KMS-11 (cell line): Measurements from ENCODE around the gene AGPAT3.

Source experiments
- H2AFZ ChIP-seq: fragments of 200-600 bp; sonication (generic); 2 replicates; pipeline ENCODE4 v1.6.1; 2016; ENCODE audit warnings: antibody characterized with exemption, mixed run types, low read depth
- H3K27ac ChIP-seq: fragments of 200-600 bp; sonication (generic); 2 replicates; pipeline ENCODE4 v1.6.1; 2016; ENCODE audit warnings: mild to moderate bottlenecking, mixed run types
- H3K27me3 ChIP-seq: fragments of 200-600 bp; sonication (generic); 2 replicates; pipeline ENCODE4 v1.6.1; 2017; ENCODE audit warnings: mild to moderate bottlenecking, low read depth, mixed run types, moderate library complexity; ENCODE audit not compliant: insufficient read depth
- H3K36me3 ChIP-seq: fragments of 200-600 bp; sonication (generic); 2 replicates; pipeline ENCODE4 v1.6.1; 2017; ENCODE audit warnings: mild to moderate bottlenecking, mixed run types; ENCODE audit not compliant: insufficient read depth
- H3K4me1 ChIP-seq: fragments of 200-600 bp; sonication (generic); 2 replicates; pipeline ENCODE4 v1.6.1; 2016; ENCODE audit warnings: mild to moderate bottlenecking, low read depth, mixed run types; ENCODE audit not compliant: poor library complexity, severe bottlenecking
- H3K4me2 ChIP-seq: fragments of 200-600 bp; sonication (generic); 2 replicates; pipeline ENCODE4 v1.7.0; 2016; ENCODE audit warnings: mild to moderate bottlenecking, mixed run types
- H3K4me3 ChIP-seq: fragments of 200-600 bp; sonication (generic); IDR thresholded peaks from 2 replicates; pipeline ENCODE4 v1.6.1; 2017; ENCODE audit warnings: low read depth, low read length, mixed read lengths; ENCODE audit not compliant: insufficient read depth
- H3K79me2 ChIP-seq: fragments of 200-600 bp; sonication (generic); 2 replicates; pipeline ENCODE4 v1.6.1; 2016; ENCODE audit warnings: low read depth, mixed run types; ENCODE audit not compliant: insufficient read depth
- H3K9ac ChIP-seq: fragments of 200-600 bp; sonication (generic); 2 replicates; pipeline ENCODE4 v1.6.1; 2016; ENCODE audit warnings: mild to moderate bottlenecking, mixed run types
- H4K20me1 ChIP-seq: fragments of 200-600 bp; sonication (generic); 2 replicates; pipeline ENCODE4 v1.6.1; 2016; ENCODE audit warnings: mild to moderate bottlenecking, mixed run types; ENCODE audit not compliant: insufficient read depth
- CTCF ChIP-seq: fragments of 200-600 bp; sonication (generic); conservative IDR thresholded peaks from 2 replicates; pipeline ENCODE4 v1.6.1; 2017; ENCODE audit warnings: low read depth, mild to moderate bottlenecking, antibody characterized with exemption, low read length, moderate library complexity, mixed read lengths

AGPAT3 gene

GRCh38 chr21:43932005-43932404, 67.0 kb downstream of the AGPAT3 start:
- Histone ChIP-seq H3K4me3 (no peak overlapping the region), H4K20me1 (0 out of 2 replicates have a peak, but pooled peaks cover 3% of the 10 kb centered on the region), H3K36me3 (no peaks in the 10 kb centered on the region), H3K27me3 (no peaks in the 10 kb centered on the region), H2AFZ (no peak overlapping the region), H3K79me2 (peaks cover 19% of the 10 kb centered on the region; the same call in 1 of the 2 replicates), H3K4me1 (no peaks in the 10 kb centered on the region), H3K9ac (no peak overlapping the region), H3K4me2 (no peak overlapping the region), H3K27ac (no peak overlapping the region)
- TF ChIP-seq CTCF: no peak

GRCh38 chr21:43933199-43933598, 68.2 kb downstream of the AGPAT3 start:
- no peak overlapping the region for H3K9ac ChIP-seq
- no peak overlapping the region for H3K4me3 ChIP-seq
- no peak overlapping the region for H3K4me2 ChIP-seq
- H4K20me1 ChIP-seq: 0 out of 2 replicates have a peak, but pooled peaks cover 3% of the 10 kb centered on the region
- no peaks in the 10 kb centered on the region for H3K4me1 ChIP-seq
- no peak overlapping the region for H2AFZ ChIP-seq
- no peaks in the 10 kb centered on the region for H3K27me3 ChIP-seq
- peaks cover 25% of the 10 kb centered on the region; the same call in 1 of the 2 replicates for H3K79me2 ChIP-seq
- TF ChIP-seq CTCF: no peak
- H3K36me3 ChIP-seq: no peaks in the 10 kb centered on the region
- H3K27ac ChIP-seq: no peak overlapping the region

GRCh38 chr21:43933680-43934079, 68.7 kb downstream of the AGPAT3 start:
- Histone ChIP-seq H2AFZ (no peak overlapping the region), H3K4me2 (no peak overlapping the region), H3K27ac (no peak overlapping the region), H3K79me2 (peaks cover 25% of the 10 kb centered on the region; the same call in 1 of the 2 replicates), H4K20me1 (0 out of 2 replicates have a peak, but pooled peaks cover 3% of the 10 kb centered on the region), H3K9ac (no peak overlapping the region), H3K4me3 (no peak overlapping the region), H3K4me1 (no peaks in the 10 kb centered on the region), H3K27me3 (no peaks in the 10 kb centered on the region), H3K36me3 (no peaks in the 10 kb centered on the region)
- no peak for TF ChIP-seq CTCF

GRCh38 chr21:43934116-43934515, 69.1 kb downstream of the AGPAT3 start:
- H3K4me2 ChIP-seq: no peak overlapping the region
- no peak overlapping the region for H2AFZ ChIP-seq
- no peak overlapping the region for H3K9ac ChIP-seq
- no peak overlapping the region for H3K4me3 ChIP-seq
- no peaks in the 10 kb centered on the region for H3K4me1 ChIP-seq
- 0 out of 2 replicates have a peak, but pooled peaks cover 3% of the 10 kb centered on the region for H4K20me1 ChIP-seq
- H3K27ac ChIP-seq: no peak overlapping the region
- no peaks in the 10 kb centered on the region for H3K27me3 ChIP-seq
- no peak for TF ChIP-seq CTCF
- no peaks in the 10 kb centered on the region for H3K36me3 ChIP-seq
- peaks cover 25% of the 10 kb centered on the region; the same call in 1 of the 2 replicates for H3K79me2 ChIP-seq
